ENCODE data around the gene CCDC137.
A peak's percentile ranks its signal among the peaks of the same experiment; 100 is the strongest.

CCDC137 gene

DNA sequence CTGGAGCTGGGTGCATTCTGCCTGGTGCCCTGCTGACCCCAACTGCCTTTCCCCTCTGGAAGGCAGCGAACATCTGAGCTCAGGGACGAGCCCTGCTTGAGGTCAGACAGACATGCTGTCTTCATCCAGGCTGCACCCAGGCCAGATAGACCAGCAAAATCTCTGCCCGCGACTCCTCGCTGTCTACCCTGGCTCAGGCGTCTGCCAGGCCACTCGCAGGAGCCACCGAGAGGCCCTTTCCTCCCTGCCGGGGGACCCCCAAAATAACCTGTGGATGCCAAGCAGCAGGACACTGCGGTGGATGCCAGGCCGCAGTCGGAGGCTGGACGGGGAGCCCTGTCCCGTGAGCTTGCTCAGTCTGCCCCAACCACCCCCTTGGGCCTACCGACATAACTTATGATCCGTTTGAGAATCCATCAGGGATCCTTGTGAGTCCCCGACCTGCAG, 42.2 kb downstream of the CCDC137 start:
- no peak overlapping the region for H3K4me3 Mint-ChIP-seq
- H3K9me3 Mint-ChIP-seq = no peaks in the 10 kb centered on the region
- H3K4me1 Mint-ChIP-seq = peaks cover 41% of the 10 kb centered on the region
- ATAC-seq (no peak), DNase-seq (no peak)
- no peaks in the 10 kb centered on the region for H3K27me3 Mint-ChIP-seq
- peaks cover 26% of the 10 kb centered on the region for H3K36me3 Mint-ChIP-seq (ENCODE audit: low read depth)
- no peak overlapping the region for H3K27ac Mint-ChIP-seq

GRCh38 chr17:81710514-81711308, 44.2 kb downstream of the CCDC137 start:
- DNase-seq (no peak), ATAC-seq (no peak)
- Mint-ChIP-seq H3K4me1 (peaks cover 31% of the 10 kb centered on the region), H3K4me3 (peak overlapping the region; percentile 74), H3K9me3 (no peaks in the 10 kb centered on the region), H3K27me3 (no peaks in the 10 kb centered on the region), H3K27ac (peak overlapping the region; percentile 84), H3K36me3 (ENCODE audit: low read depth) (peaks cover 14% of the 10 kb centered on the region)

DNA sequence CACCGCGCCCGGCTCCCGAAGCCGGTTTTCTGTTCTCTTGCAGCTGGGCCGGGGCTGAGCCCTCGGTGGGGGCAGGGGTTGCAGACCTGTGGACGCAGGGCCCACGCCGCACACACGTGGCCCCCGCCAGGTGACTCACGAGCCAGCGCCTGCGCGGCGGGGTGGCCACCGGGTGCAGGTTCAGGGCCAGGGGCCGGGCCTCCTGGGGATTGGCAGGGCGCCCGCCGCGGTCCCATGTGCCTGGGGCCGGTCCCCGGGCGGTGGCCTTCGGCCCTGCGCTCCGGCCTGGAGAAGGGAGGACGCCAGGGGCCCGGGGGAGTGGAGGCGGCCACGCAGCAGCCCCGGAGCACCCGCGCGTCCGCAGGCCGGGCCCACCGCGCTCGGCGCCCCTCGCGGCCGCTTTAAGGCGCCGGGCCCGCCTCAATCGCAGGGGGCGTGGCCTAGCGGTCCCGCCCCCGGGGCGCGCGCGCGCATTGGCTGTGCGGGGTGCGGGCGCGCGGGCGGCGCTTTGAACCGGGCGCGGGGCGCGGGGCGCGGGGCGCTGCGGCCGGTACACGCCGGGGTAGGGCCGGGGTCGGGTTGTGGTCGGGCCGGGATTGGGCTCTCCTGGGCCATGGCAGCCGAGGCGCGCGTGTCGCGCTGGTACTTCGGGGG, 45.4 kb downstream of the CCDC137 start, which contains the start of gene SLC25A10:
Gene SLC25A10 (plus strand): TSS at position 471 of the 654 bp plus-strand sequence. CDS start 143 bp downstream, at position 614.
- peak; percentile 82 for ATAC-seq

GRCh38 chr17:81712468-81713003, 46.0 kb downstream of the CCDC137 start:
- H3K9me3 Mint-ChIP-seq = no peaks in the 10 kb centered on the region
- peak overlapping the region; percentile 77 for H3K27ac Mint-ChIP-seq
- H3K27me3 Mint-ChIP-seq = no peaks in the 10 kb centered on the region
- H3K4me3 Mint-ChIP-seq = peak overlapping the region; percentile 81
- DNase-seq = no peak
- ATAC-seq = peak; percentile 11
- peaks cover 26% of the 10 kb centered on the region for H3K4me1 Mint-ChIP-seq
- peaks cover 2% of the 10 kb centered on the region for H3K36me3 Mint-ChIP-seq (ENCODE audit: low read depth)

More for the DNA sequence above, 45.4 kb downstream of the CCDC137 start, which contains the start of gene SLC25A10:
- peak within 1 kb of the TSS; percentile 81 for H3K4me3 Mint-ChIP-seq
- H3K36me3 Mint-ChIP-seq (ENCODE audit: low read depth) = peaks cover 3% of the 10 kb centered on the region
- peaks cover 26% of the 10 kb centered on the region for H3K4me1 Mint-ChIP-seq
- no peaks in the 10 kb centered on the region for H3K27me3 Mint-ChIP-seq
- peak; percentile 85 for DNase-seq
- H3K9me3 Mint-ChIP-seq = no peaks in the 10 kb centered on the region
- peak within 1 kb of the TSS; percentile 84 for H3K27ac Mint-ChIP-seq

DNA sequence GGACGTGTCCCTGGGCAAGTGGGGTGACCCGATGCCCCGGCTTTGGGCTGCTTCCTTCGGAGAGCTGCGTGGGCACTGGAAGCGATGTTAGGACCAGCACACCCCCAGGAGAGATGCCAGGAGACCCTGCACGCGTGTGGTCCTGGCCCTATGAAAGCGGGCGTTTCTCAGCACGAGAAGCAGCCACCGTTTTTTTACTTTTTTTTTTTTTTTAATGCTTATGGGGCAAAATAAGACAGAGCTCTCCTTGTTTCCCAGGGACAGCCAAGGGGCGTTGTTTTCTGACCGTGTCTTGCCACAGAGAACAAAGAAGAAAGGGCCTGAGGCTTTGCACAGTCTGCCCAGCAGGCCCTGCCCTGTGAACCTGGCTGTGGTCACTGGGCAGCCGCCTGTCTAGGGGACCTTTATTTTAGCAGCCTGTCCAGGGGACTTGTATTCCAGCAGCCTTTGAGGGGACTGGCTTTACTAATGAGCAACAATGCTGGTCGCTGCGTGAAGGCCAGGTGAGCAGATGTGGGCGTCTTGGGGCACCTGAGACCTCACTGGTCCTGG, 46.5 kb downstream of the CCDC137 start:
- no peaks in the 10 kb centered on the region for H3K27me3 Mint-ChIP-seq
- no peaks in the 10 kb centered on the region for H3K9me3 Mint-ChIP-seq
- no peak for ATAC-seq
- peak overlapping the region; percentile 81 for H3K4me3 Mint-ChIP-seq
- peaks cover 26% of the 10 kb centered on the region for H3K4me1 Mint-ChIP-seq
- H3K36me3 Mint-ChIP-seq (ENCODE audit: low read depth) = peaks cover 2% of the 10 kb centered on the region
- DNase-seq = no peak
- H3K27ac Mint-ChIP-seq = peak overlapping the region; percentile 77

DNA sequence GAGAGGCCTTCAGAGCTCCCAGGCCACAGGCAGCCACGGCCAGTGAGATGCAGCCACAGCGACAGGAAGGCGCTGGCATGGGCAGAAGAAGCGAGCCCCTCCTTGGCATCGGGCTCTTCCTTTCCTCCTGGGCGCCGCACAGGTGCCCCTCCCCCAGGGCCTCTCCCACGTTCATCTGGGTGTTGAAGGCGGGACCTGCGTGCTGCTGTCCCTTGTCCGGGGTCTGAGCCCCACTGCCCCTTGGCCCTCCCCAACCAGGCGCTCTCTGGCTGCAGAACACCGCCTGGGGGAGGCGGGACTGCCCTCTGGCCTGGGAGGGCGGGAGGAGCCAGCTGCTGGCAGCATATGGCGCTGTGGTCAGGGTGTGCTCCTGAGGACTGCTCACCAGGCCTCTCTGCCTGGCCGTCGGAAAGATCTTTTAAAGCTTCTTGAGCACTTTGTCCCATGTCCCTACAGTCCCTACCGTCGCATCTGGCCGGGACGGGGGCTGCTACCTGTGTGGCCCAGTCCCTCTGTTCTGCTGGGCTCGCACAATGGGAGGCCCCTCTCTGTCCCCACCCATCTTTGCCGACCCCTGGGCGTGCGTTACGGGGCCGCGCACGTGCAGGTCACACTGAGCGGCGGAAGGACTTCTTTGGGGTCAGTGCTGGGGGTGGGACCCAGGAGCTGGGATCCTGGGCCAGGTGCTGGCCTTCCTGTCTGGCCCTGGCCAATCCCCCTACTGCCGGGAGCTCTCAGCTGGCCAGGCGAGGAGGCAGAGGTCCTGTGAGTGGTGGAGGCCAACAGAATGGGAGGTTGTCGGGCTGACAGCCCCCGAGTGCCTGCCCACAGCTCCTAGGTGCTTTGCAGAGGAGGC, 47.2 kb downstream of the CCDC137 start:
- ATAC-seq = no peak
- H3K9me3 Mint-ChIP-seq = no peaks in the 10 kb centered on the region
- H3K27ac Mint-ChIP-seq = no peak overlapping the region
- H3K4me3 Mint-ChIP-seq = peak overlapping the region; percentile 81
- DNase-seq = no peak
- peaks cover 26% of the 10 kb centered on the region for H3K4me1 Mint-ChIP-seq
- no peaks in the 10 kb centered on the region for H3K27me3 Mint-ChIP-seq
- peaks cover 2% of the 10 kb centered on the region for H3K36me3 Mint-ChIP-seq (ENCODE audit: low read depth)

DNA sequence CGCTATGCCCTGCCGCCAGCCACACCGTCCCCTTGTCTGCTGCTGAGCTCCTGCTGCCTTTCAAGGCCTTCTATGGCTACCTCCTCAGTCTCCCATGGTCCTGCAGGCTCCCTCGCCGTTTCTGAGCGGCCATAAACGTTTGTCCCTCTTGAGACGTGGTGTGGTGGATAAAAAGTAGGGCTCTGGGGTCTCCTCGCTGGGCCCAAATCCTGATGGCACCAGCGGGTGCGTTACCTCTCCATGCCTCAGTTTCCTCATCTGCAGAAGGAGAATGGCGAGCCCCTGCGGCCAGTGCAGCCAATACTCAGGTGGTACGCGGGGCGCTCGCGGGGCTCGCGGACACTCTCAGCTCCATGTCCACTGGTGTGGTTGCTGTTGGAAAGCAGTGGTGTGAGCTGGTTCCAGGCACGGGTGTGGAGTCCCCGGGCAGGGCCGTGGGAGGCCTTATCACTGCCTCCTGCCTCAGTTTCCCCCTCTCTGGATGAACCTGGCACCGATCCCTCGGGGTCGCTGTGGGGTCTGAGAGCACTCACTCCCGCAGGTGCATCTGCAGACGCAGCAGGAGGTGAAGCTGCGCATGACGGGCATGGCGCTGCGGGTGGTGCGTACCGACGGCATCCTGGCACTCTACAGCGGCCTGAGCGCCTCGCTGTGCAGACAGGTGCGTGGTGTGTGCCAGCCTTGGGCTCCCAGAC, 48.0 kb downstream of the CCDC137 start:
- no peak for DNase-seq
- ATAC-seq = no peak
- H3K27ac Mint-ChIP-seq = no peak overlapping the region
- H3K36me3 Mint-ChIP-seq (ENCODE audit: low read depth) = peaks cover 2% of the 10 kb centered on the region
- H3K4me3 Mint-ChIP-seq = no peak overlapping the region
- H3K4me1 Mint-ChIP-seq = peaks cover 26% of the 10 kb centered on the region
- H3K9me3 Mint-ChIP-seq = no peaks in the 10 kb centered on the region
- no peaks in the 10 kb centered on the region for H3K27me3 Mint-ChIP-seq

DNA sequence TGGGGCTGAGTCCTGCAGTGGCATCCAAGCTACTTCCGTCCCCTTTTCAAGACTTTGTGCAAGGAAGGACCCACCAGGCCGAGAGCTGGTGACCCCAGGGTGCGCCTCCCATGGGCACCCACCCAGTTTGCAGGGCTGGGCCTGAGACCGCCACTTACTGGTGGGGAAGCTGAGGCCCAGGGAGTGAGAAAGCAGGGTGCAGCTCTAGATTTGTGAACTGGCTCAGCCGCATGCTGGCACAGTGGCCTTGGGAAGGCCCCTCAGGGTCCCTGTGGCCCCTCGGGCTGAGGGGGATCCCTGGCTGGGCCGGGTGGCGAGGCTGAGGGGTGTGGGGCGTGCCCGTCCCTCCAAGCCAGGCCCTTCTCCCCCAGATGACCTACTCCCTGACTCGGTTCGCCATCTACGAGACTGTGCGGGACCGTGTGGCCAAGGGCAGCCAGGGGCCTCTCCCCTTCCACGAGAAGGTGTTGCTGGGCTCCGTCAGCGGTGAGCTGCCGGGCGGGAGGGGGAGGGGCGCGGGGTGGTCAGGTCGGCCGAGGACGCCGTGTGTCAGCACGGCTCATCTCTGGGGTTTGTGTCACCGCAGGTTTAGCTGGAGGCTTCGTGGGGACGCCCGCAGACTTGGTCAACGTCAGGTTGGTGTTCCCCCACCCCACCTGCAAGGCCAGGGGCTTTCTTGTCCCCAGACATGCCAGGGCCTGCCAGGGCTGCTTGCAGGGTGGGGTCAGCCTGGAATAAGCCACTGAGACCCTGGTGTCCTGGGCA, 48.8 kb downstream of the CCDC137 start:
- Mint-ChIP-seq H3K4me3 (no peak overlapping the region), H3K9me3 (no peaks in the 10 kb centered on the region), H3K27ac (no peak overlapping the region), H3K4me1 (peaks cover 23% of the 10 kb centered on the region), H3K36me3 (ENCODE audit: low read depth) (no peaks in the 10 kb centered on the region), H3K27me3 (no peaks in the 10 kb centered on the region)
- no peak for ATAC-seq
- DNase-seq = no peak

- no peaks in the 10 kb centered on the region for H3K27me3 Mint-ChIP-seq
- no peaks in the 10 kb centered on the region for H3K9me3 Mint-ChIP-seq
- H3K27ac Mint-ChIP-seq = no peak overlapping the region
- H3K4me3 Mint-ChIP-seq = no peak overlapping the region
- H3K4me1 Mint-ChIP-seq = peaks cover 15% of the 10 kb centered on the region
- ATAC-seq = no peak
- no peak for DNase-seq
- no peaks in the 10 kb centered on the region for H3K36me3 Mint-ChIP-seq (ENCODE audit: low read depth)
Measured at GRCh38 chr17:81715872-81716673, 49.5 kb downstream of the CCDC137 start.

DNA sequence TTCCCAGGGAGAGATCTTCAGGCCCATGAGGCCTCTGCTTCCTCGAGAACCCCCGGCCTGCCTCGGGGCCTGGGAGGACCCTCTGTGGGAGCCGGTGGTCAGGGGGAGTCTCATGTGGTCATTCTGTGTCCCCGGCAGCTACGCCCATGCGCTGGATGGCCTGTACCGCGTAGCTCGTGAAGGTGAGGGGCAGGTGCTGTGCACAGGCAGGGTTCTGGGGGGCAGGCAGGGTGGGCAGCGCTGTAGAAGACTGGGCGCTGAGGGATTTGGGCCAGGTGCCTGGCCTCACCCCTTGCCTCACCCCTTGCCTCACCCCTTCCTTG, 50.1 kb downstream of the CCDC137 start:
- Mint-ChIP-seq H3K36me3 (ENCODE audit: low read depth) (no peaks in the 10 kb centered on the region), H3K27ac (no peak overlapping the region), H3K4me1 (peaks cover 9% of the 10 kb centered on the region), H3K9me3 (no peaks in the 10 kb centered on the region), H3K4me3 (no peak overlapping the region), H3K27me3 (no peaks in the 10 kb centered on the region)
- DNase-seq (no peak), ATAC-seq (no peak)

- no peaks in the 10 kb centered on the region for H3K27me3 Mint-ChIP-seq
- DNase-seq (no peak), ATAC-seq (no peak)
- H3K4me1 Mint-ChIP-seq = peaks cover 8% of the 10 kb centered on the region
- no peaks in the 10 kb centered on the region for H3K9me3 Mint-ChIP-seq
- no peaks in the 10 kb centered on the region for H3K36me3 Mint-ChIP-seq (ENCODE audit: low read depth)
- H3K27ac Mint-ChIP-seq = no peak overlapping the region
- H3K4me3 Mint-ChIP-seq = no peak overlapping the region
Measured at GRCh38 chr17:81717049-81717765, 50.7 kb downstream of the CCDC137 start.

GRCh38 chr17:81717766-81718089, 51.2 kb downstream of the CCDC137 start:
- Mint-ChIP-seq H3K27ac (no peak overlapping the region), H3K4me1 (peaks cover 7% of the 10 kb centered on the region)

More at GRCh38 chr17:81717766-81718089, 51.2 kb downstream of the CCDC137 start:
- Mint-ChIP-seq H3K27me3 (no peaks in the 10 kb centered on the region), H3K36me3 (ENCODE audit: low read depth) (no peaks in the 10 kb centered on the region), H3K4me3 (no peak overlapping the region), H3K9me3 (no peaks in the 10 kb centered on the region)
- ATAC-seq (no peak), DNase-seq (no peak)

Measured in activated naive CD8-positive, alpha-beta T cell treated with anti-CD3 and anti-CD28 coated beads, Interleukin-2, amount 50 U/mL, for 24 hours (primary cell).